HG02623 (cell line): ENCODE data around the gene RNF157.
"Not testable (repeated sequence)": the region's sequence is repeated elsewhere in the genome, so short reads cannot be mapped to it uniquely, and the experiment has no call there.

Experiments used
- ATAC-seq: cut with Tn5 transposase; IDR thresholded peaks from one replicate; pipeline ENCODE4 v1.9.1; 2021; ENCODE audit warnings: moderate library complexity; ENCODE audit not compliant: unreplicated experiment

RNF157 gene

GRCh38 chr17:76236603-76237002 is 3.7 kb downstream of the RNF157 start:
- ATAC-seq = no peak

DNA sequence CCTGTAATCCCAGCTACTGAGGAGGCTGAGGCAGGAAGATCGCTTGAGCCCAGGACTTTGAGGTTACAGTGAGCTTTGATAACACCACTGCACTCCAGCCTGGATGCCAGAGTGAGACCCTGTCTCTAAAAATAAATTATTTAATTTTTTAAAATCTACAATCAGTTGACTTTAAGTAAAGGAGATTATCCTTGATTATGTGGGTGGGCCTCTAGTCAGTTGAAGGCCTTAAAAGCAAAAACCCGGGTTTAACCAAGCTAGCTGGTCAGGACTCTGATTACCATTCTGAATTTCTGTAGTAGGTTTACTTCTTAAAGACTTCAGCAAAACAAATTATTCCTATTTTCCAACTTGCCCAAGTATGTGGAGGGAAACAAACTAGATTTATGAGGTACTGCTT is 4.4 kb downstream of the RNF157 start:
- no peak for ATAC-seq

- no peak for ATAC-seq
Measured at GRCh38 chr17:76234354-76234679, 6.0 kb downstream of the RNF157 start.

GRCh38 chr17:76233588-76234353 is 6.5 kb downstream of the RNF157 start:
- no peak for ATAC-seq

- no peak for ATAC-seq
Measured at GRCh38 chr17:76232342-76232741, 8.0 kb downstream of the RNF157 start.

- ATAC-seq = not testable (repeated sequence)
Measured at GRCh38 chr17:76226749-76227148, 13.5 kb downstream of the RNF157 start.

DNA sequence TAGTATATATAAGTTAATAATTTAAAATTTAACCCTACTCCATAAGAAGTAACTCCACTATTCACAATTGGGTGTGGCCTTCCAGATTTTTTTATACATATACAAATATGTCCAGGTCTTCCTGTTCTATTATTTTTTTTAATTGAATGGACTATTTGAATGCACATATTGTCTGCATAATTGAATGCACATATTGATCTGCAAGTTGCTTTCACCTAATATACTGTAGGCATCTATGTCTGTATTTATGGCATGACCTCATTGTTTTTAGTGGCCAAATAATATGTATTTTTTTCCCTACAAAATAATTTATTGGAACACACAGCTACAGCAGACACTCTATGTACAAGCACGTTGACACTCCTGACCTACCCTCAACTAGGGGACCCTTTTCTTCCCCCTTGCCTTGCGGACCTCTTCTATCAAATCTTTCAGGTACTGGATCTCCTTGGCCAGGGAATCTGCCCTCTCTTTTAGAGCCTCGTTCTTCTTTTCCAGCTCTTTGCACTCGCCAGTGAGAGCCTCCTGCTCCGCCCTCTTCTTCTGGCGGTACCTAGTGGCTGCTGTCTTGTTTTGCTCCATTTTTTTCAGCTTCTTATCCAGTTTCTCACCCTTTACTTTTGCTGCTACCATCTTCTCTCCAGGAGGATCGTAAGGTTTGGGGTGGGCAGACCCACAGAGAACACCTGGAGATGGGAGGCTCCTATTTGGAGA is 14.8 kb downstream of the RNF157 start:
- ATAC-seq = not testable (repeated sequence)

- ATAC-seq = no peak
Measured at GRCh38 chr17:76223802-76224201, 16.5 kb downstream of the RNF157 start.

GRCh38 chr17:76219670-76220383 is 20.5 kb downstream of the RNF157 start:
- no peak for ATAC-seq

- ATAC-seq = no peak
Measured at GRCh38 chr17:76217081-76217480, 23.2 kb downstream of the RNF157 start.

DNA sequence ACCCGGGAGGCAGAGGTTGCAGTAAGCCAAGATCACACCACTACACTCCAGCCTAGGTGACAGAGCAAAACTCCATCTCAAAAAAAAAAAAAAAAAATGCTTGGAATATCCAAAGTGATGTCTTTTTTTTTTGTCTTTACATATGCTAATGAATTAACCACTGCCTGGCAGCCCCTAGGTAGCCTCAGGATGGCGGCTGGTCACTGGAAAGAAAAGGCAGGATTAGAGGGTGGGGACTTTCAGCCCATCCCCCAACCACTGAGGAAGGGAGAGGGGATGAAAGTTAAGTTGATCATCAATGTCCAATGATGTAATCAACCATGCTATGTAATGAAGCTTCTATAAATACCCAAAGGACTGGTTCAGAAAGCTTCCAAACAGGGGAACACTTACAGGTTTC is 26.8 kb downstream of the RNF157 start:
- no peak for ATAC-seq

DNA sequence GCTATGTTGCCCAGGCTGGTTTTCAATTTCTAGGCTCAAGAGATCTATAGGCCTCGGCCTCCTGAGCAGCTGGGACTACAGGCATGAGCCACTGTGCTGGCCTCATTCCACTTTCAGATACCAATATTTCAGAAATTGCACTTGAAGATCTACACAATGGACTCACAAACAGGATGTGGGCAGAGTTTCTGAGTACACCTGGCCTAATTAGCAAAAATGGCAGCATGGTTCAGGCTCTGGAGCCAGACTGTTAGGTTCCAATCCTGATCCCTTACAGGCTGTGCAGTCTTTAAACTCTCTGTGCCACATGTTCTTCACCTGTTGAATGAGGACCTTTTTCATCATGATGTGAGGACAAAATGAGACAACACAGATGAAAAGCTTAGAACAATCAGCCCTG is 32.2 kb downstream of the RNF157 start:
- no peak for ATAC-seq

DNA sequence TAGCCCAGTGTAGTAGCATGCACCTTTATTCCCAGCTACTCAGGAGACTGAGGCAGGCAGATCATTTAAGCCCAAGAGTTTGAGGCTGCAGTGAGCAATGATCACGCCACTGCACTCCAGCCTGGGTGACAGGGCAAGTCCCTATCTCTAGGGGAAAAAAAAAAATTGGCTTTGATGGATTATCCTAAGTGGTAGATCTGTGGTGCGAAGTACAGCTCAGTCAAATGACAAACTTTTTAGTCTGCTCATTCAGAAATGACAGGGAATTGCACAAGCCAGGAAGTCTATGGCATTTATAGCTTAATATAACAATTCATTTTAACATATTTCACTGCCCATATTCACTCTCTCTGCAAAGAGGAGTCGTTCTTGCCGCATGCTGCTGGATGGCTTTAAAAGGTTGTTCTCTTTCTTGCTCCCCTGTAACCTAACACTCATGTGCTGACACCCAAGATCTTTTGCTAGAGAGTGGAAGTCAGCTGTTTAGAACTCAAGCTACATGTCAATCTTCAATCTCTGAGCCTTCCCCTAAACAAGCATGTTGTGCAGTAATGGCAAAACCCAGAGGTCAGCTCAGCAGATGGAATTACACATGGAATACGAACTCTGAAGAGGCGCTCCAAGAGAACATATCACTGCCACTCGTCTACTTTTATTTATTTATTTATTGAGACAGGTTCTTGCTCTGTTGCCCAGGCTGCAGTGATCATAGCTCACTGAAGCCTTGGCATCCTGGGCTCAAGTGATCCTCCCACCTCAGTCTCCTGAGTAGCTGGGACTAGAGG is 32.8 kb downstream of the RNF157 start:
- ATAC-seq = no peak

DNA sequence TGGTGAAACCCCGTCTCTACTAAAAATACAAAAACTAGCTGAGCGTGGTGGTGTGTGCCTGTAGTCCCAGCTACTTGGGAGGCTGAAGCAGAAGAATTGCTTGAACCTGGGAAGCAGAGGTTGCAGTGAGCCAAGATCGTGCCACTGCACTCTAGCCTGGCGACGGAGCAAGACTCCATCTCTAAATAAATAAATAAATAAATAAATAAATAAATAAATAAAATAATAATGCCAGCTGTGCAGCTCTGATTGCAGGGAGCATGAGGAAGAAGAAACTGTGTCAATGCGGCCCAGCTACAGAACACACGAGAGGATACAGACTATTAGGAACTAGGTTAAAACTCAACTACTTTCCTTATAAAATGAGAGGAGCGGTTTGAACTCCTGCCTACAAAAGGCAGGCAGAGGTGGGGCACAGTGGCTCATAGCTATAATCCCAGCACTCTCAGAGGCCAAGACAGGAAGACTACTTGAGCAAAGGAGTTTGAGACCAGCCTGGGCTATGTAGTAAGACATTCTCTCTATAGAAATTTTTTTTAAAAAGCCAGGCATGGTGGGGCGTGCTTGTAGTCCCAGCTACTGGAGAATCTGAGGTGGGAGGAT is 34.6 kb downstream of the RNF157 start:
- ATAC-seq = not testable (repeated sequence)

DNA sequence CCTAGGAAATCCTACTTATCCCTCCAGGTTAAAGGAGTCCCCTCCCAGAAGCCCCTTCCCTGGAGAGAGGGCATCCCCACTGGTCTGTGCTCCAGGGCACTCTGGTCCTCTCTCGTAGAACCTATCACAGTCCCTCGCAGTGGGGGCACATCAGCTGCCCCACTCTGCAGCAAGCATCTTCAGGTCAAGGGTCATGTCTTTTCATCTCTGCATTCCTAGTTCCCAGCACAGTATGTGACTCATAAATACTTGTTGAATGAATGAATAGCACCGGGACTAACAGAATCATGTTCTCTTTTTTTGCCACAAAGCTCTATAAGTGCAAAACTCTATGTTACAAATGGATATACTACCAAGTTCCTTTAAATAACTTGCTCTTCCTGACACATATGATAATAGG is 36.0 kb downstream of the RNF157 start:
- ATAC-seq = no peak

- ATAC-seq = no peak
Measured at GRCh38 chr17:76200354-76200753, 39.9 kb downstream of the RNF157 start.

- no peak for ATAC-seq
Measured at GRCh38 chr17:76199469-76199868, 40.8 kb downstream of the RNF157 start.

DNA sequence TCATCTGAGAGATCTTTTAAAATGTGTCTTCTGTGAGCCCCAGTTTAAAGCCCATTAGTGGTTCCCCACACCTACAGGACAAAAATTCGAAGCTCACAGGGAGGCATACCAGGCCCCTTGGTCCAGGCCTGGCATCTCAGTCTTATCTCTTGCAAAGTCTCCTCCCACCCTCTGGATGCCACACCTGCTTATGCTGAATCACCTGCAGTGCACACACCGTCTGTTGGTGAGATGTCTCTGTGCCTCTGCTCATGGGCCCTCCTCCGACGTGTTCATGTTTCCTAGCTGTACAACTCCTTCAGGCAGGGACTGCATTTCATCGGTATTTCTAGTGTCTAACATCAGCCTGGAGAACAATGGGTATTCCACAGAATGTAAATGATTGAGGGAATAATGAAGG is 41.6 kb downstream of the RNF157 start:
- no peak for ATAC-seq

DNA sequence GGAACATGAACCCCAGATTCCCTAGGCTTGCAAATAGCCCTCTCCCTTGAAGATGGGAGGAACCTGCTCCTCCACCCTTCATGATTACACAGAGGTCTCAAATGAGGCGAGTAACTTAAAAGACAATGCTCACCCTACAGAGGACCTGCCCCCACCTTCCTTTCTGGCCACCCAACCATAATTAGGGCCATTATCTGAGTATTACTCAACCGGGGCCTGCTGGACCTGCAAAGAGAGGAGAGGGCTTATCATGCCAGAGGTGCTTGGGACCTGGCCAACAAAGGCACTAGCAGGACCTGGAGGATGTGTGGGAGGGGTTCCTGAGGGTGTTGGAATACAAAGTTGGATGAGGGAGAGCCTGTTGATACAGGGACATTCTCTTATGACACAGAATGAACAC is 42.4 kb downstream of the RNF157 start:
- no peak for ATAC-seq

- no peak for ATAC-seq
Measured at GRCh38 chr17:76196675-76197074, 43.6 kb downstream of the RNF157 start.
